Cardiac muscle cell (in vitro differentiated cells and primary cell): ENCODE results near the gene N4BP2. TPM values are rescaled to one million over a fixed set of nuclear protein-coding genes. Genes with fewer than 3 reads are reported as not detected.

Experiments
- DNase-seq, 2 donors: peaks; one replicate each; pipeline versions ENCODE4 v3.0.0 to v3.0.0-alpha.2; 2010 to 2017; ENCODE audit warnings: low read depth in 1 of 2, low spot score in 1 of 2
- H3K27ac ChIP-seq: fragments of 200-600 bp; sonication (generic); 2 replicates; pipeline ENCODE4 v1.5.1; 2016
- H3K27me3 ChIP-seq: fragments of 200-600 bp; sonication (generic); 2 replicates; pipeline ENCODE4 v1.6.0; 2016; ENCODE audit warnings: control low read depth
- H3K36me3 ChIP-seq: fragments of 200-600 bp; sonication (generic); 2 replicates; pipeline ENCODE4 v1.5.1; 2016; ENCODE audit warnings: control low read depth
- H3K4me1 ChIP-seq: fragments of 200-600 bp; sonication (generic); 2 replicates; pipeline ENCODE4 v1.8.1; 2017; ENCODE audit warnings: low read depth, mild to moderate bottlenecking, mixed run types
- H3K4me3 ChIP-seq: fragments of 200-600 bp; sonication (generic); 2 replicates; pipeline ENCODE4 v1.5.1; 2016; ENCODE audit warnings: mild to moderate bottlenecking
- H3K9me3 ChIP-seq: fragments of 200-600 bp; sonication (generic); 2 replicates; pipeline ENCODE4 v1.5.1; 2017; ENCODE audit warnings: low read depth, mild to moderate bottlenecking, control low read depth
- CTCF ChIP-seq: IDR thresholded peaks from 2 replicates; pipeline ENCODE4 v1.5.1; 2012; ENCODE audit warnings: low read depth, mild to moderate bottlenecking, low read length
- polyA plus RNA-seq: library from polyadenylated mRNA; unstranded; fragments of >200 nt; fragmentation: Nextera tagmentation; extraction: Ambion mirVana; gene quantifications from 2 replicates; pipeline ENCODE4 v1.2.1, GENCODE V29; 2016
- total RNA-seq: library from RNA; depleted of rRNA; stranded (reverse); fragments of >200 nt; gene quantifications from 2 replicates; pipeline ENCODE4 v1.2.3, GENCODE V29; 2016

The N4BP2 gene
- total and polyA plus RNA-seq, 2 experiments from 2014 or later: 22.1 to 27.9 TPM

GRCh38 chr4:40196724-40197281 is 140.2 kb downstream of the N4BP2 start, which contains the start of gene RHOH:
Gene RHOH, plus strand, starts transcription at chr4:40197031. Its CDS starts 46,356 bp downstream, at chr4:40243387.
- Histone ChIP-seq H3K27me3 (no peaks in the 10 kb centered on the region), H3K4me1 (peaks cover 6% of the 10 kb centered on the region), H3K4me3 (no peak within 1 kb of the TSS), H3K9me3 (no peaks in the 10 kb centered on the region), H3K27ac (no peak within 1 kb of the TSS), H3K36me3 (no peaks in the 10 kb centered on the region)
- TF ChIP-seq CTCF: no peak
- DNase-seq: no peak

- Histone ChIP-seq H3K9me3 (no peaks in the 10 kb centered on the region), H3K27me3 (no peaks in the 10 kb centered on the region), H3K4me3 (no peak overlapping the region), H3K36me3 (no peaks in the 10 kb centered on the region), H3K4me1 (peaks cover 6% of the 10 kb centered on the region), H3K27ac (no peak overlapping the region)
- DNase-seq: no peak
- TF ChIP-seq CTCF: no peak
These were observed 141.4 kb downstream of the N4BP2 start for GRCh38 chr4:40197879-40198689.

GRCh38 chr4:40199179-40199670 is 142.6 kb downstream of the N4BP2 start:
- no peaks in the 10 kb centered on the region for H3K9me3 ChIP-seq
- H3K36me3 ChIP-seq: no peaks in the 10 kb centered on the region
- no peaks in the 10 kb centered on the region for H3K27me3 ChIP-seq
- DNase-seq: no peak
- no peak for TF ChIP-seq CTCF
- peaks cover 6% of the 10 kb centered on the region for H3K4me1 ChIP-seq
- H3K4me3 ChIP-seq: no peak overlapping the region
- H3K27ac ChIP-seq: no peak overlapping the region

- no peak overlapping the region for H3K27ac ChIP-seq
- peaks cover 6% of the 10 kb centered on the region for H3K4me1 ChIP-seq
- no peak for DNase-seq
- H3K4me3 ChIP-seq: no peak overlapping the region
- no peaks in the 10 kb centered on the region for H3K9me3 ChIP-seq
- no peaks in the 10 kb centered on the region for H3K36me3 ChIP-seq
- no peak for TF ChIP-seq CTCF
- H3K27me3 ChIP-seq: no peaks in the 10 kb centered on the region
These were observed 143.6 kb downstream of the N4BP2 start for GRCh38 chr4:40199999-40200874.
